ENCODE results near the gene TRERF1.

DNA sequence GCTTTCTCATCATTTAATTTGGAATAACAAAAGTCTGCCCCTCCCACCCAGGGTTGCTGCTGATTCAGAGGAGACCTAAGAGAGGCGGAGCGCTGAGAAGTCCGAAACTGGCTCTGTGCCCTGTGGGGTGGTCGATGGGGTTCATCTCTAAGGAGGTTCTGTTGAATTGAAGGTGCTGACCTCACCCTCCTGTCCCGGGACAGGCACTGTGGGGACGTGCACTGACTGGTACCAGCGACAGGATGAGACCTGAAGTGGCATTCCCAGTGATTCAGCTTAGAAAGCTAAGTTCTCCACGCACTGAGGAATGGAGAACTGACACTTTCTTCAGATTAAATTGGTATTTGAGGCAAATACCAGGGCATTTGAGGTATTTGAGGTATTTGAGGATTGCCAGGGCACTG is 258.2 kb downstream of the TRERF1 start:
- TF ChIP-seq, protein P1, sequence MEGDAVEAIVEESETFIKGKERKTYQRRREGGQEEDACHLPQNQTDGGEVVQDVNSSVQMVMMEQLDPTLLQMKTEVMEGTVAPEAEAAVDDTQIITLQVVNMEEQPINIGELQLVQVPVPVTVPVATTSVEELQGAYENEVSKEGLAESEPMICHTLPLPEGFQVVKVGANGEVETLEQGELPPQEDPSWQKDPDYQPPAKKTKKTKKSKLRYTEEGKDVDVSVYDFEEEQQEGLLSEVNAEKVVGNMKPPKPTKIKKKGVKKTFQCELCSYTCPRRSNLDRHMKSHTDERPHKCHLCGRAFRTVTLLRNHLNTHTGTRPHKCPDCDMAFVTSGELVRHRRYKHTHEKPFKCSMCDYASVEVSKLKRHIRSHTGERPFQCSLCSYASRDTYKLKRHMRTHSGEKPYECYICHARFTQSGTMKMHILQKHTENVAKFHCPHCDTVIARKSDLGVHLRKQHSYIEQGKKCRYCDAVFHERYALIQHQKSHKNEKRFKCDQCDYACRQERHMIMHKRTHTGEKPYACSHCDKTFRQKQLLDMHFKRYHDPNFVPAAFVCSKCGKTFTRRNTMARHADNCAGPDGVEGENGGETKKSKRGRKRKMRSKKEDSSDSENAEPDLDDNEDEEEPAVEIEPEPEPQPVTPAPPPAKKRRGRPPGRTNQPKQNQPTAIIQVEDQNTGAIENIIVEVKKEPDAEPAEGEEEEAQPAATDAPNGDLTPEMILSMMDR (IDR thresholded peaks at IDR 0.05; ENCODE audit: low read length): no peak
- TF ChIP-seq EZH2 (IDR thresholded peaks at IDR 0.05; ENCODE audit: borderline replicate concordance, low read length): no peak

Measured in OCI-LY1 (cell line).